B cell (primary cell): ENCODE data around the gene SLC13A3. TPM values are rescaled to one million over a fixed set of nuclear protein-coding genes. Genes with fewer than 3 reads are reported as not detected.

Experiments used
- ATAC-seq: fragments of 200-7000 bp; cut with Tn5 transposase; one replicate; pipeline ENCODE4 v1.10.0; 2021; ENCODE audit warnings: low read depth, mild to moderate bottlenecking, moderate number of reproducible peaks, moderate library complexity
- CTCF ChIA-PET: fragments of 350-600 bp; sonication (Branson Sonifier 250); formaldehyde crosslinking; loops from one replicate; lab custom pipeline; 2021; ENCODE audit warnings: antibody characterized with exemption, inconsistent platforms; lab: Charles Lee
- POLR2A ChIA-PET: fragments of 350-600 bp; sonication (Branson Sonifier 250); formaldehyde crosslinking; loops from one replicate; lab custom pipeline; 2021; ENCODE audit warnings: antibody characterized with exemption; lab: Charles Lee
- DNase-seq: peaks from one replicate; pipeline ENCODE4 v3.0.0; 2013
- H2AFZ ChIP-seq: 2 replicates; pipeline ENCODE4 v1.6.1; 2012; ENCODE audit warnings: mild to moderate bottlenecking, low read depth, low read length; ENCODE audit not compliant: insufficient read depth, poor library complexity, severe bottlenecking
- H3K27ac ChIP-seq, 2 donors: 1 replicate in 1 of 2; 2 replicates in 1 of 2; pipeline ENCODE4 v1.5.1; 2012 to 2013; ENCODE audit warnings: low read length in 2 of 2, mild to moderate bottlenecking in 2 of 2, moderate library complexity in 1 of 2
- H3K27me3 ChIP-seq, 4 experiments: fragments of 200-600 bp in 1 of 4; sonication (generic) in 1 of 4; replicated peaks in 1 of 4; 1 replicate in 2 of 4; 2 replicates in 2 of 4; pipeline versions ENCODE4 v1.6.1 to v1.7.0; 2013 to 2016; ENCODE audit warnings: low read length in 3 of 4, mild to moderate bottlenecking in 2 of 4, mixed read lengths in 1 of 4, moderate library complexity in 1 of 4; ENCODE audit not compliant: insufficient read depth in 4 of 4, control insufficient read depth in 3 of 4; ENCODE audit errors: control extremely low read depth in 1 of 4
- H3K36me3 ChIP-seq, 2 experiments: replicated peaks in 1 of 2; 1 replicate in 1 of 2; 2 replicates in 1 of 2; pipeline versions ENCODE4 v1.6.1 to v1.7.1; 2013; ENCODE audit warnings: low read length in 1 of 2; ENCODE audit not compliant: insufficient read depth in 2 of 2, control insufficient read depth in 1 of 2; ENCODE audit errors: control extremely low read depth in 1 of 2, extremely low read depth in 1 of 2
- H3K4me1 ChIP-seq, 2 donors: fragments of 200-600 bp in 1 of 2; sonication (generic) in 1 of 2; 1 replicate in 1 of 2; 2 replicates in 1 of 2; pipeline versions ENCODE4 v1.5.1 to v1.6.1; 2013 to 2017; ENCODE audit warnings: low read length in 2 of 2; ENCODE audit not compliant: control insufficient read depth in 2 of 2, insufficient read depth in 2 of 2
- H3K4me2 ChIP-seq: replicated peaks from 2 replicates; pipeline ENCODE3; 2012; ENCODE audit warnings: mild to moderate bottlenecking, low read depth, low read length; ENCODE audit not compliant: poor library complexity, severe bottlenecking
- H3K4me3 ChIP-seq, 5 experiments: fragments of 200-600 bp in 1 of 5; sonication (generic) in 1 of 5; 1 replicate in 3 of 5; 2 replicates in 2 of 5; pipeline versions ENCODE4 v1.5.1 to v1.7.0; 2011 to 2016; ENCODE audit warnings: low read length in 4 of 5, mild to moderate bottlenecking in 4 of 5, low read depth in 2 of 5, control low read depth in 1 of 5, moderate library complexity in 1 of 5; ENCODE audit not compliant: insufficient read depth in 1 of 5; ENCODE audit errors: control extremely low read depth in 1 of 5, extremely low read depth in 1 of 5
- H3K79me2 ChIP-seq: fragments of 200-600 bp; sonication (generic); one replicate; pipeline ENCODE4 v1.6.0; 2016; ENCODE audit warnings: low read length; ENCODE audit not compliant: control insufficient read depth, insufficient read depth
- H3K9ac ChIP-seq: fragments of 200-600 bp; sonication (generic); 2 replicates; pipeline ENCODE4 v1.6.1; 2017; ENCODE audit warnings: mild to moderate bottlenecking, low read length, moderate library complexity
- H3K9me3 ChIP-seq, 3 donors: one replicate each; pipeline versions ENCODE4 v1.6.1 to v1.7.1; 2013; ENCODE audit warnings: low read length in 2 of 3; ENCODE audit not compliant: control insufficient read depth in 2 of 3, insufficient read depth in 1 of 3; ENCODE audit errors: control extremely low read depth in 1 of 3
- H4K20me1 ChIP-seq: 2 replicates; pipeline ENCODE4 v1.6.0; 2012; ENCODE audit warnings: mild to moderate bottlenecking, low read length; ENCODE audit not compliant: insufficient read depth, control insufficient read depth, poor library complexity, severe bottlenecking
- H3K27ac Mint-ChIP-seq: one replicate; pipeline ENCODE4 v1.8.0; 2021; ENCODE audit warnings: mixed read lengths
- H3K27me3 Mint-ChIP-seq: one replicate; pipeline ENCODE4 v1.8.0; 2021; ENCODE audit warnings: mixed read lengths
- H3K4me1 Mint-ChIP-seq: one replicate; pipeline ENCODE4 v1.8.0; 2021; ENCODE audit warnings: mixed read lengths
- H3K4me3 Mint-ChIP-seq: one replicate; pipeline ENCODE4 v1.8.0; 2021; ENCODE audit warnings: mixed read lengths
- H3K9me3 Mint-ChIP-seq: one replicate; pipeline ENCODE4 v1.8.0; 2022; ENCODE audit warnings: mixed read lengths; ENCODE audit not compliant: insufficient read depth
- CTCF ChIP-seq: fragments of 200-600 bp; IDR thresholded peaks from one replicate; pipeline ENCODE4 v1.8.0; 2022; ENCODE audit warnings: antibody characterized with exemption, mild to moderate bottlenecking
- EZH2 ChIP-seq: IDR thresholded peaks from 2 replicates; pipeline ENCODE4 v1.6.1; 2012; ENCODE audit warnings: borderline replicate concordance, low read depth, mild to moderate bottlenecking, moderate library complexity, low read length; ENCODE audit not compliant: insufficient read depth, poor library complexity, severe bottlenecking
- WGBS: methylation state at CpG from one replicate; pipeline ENCODE4 v1.1.5; 2013; ENCODE audit warnings: missing lambda C conversion rate; ENCODE audit not compliant: insufficient coverage; 5-methylcytosine and 5-hydroxymethylcytosine counted together
- intact Hi-C: fragments of 100-400 bp; cut with micrococcal nuclease; formaldehyde crosslinking; loops from one replicate; pipeline ENCODE4 v1.10.0; 2022
- polyA plus RNA-seq: library from polyadenylated mRNA; depleted of rRNA; stranded (reverse); fragments of >200 nt; gene quantifications from 2 replicates; pipeline ENCODE4 v1.2.3, GENCODE V29; 2012
- total RNA-seq, 2 donors: library from RNA; stranded (reverse); fragments of 120-200 nt in 1 of 2; gene quantifications; 1 replicate in 1 of 2; 2 replicates in 1 of 2; pipeline versions ENCODE4 v1.2.3 to v1.2.4, GENCODE V29; 2013 to 2022

SLC13A3 gene
- total and polyA plus RNA-seq, 2 donors (not counting 1 experiment from before 2014, with no cell fraction given), result 0.09 to 0.20 TPM

- peaks cover 0 to 8% (median under 1%) of the 10 kb centered on the region in 4 experiments for H3K27me3 ChIP-seq
- TF ChIP-seq EZH2 (no peak), CTCF (no peak)
- no peaks in the 10 kb centered on the region for H3K4me1 ChIP-seq
- H3K9me3 ChIP-seq, result no peaks in the 10 kb centered on the region
- Mint-ChIP-seq H3K27ac (no peak overlapping the region), H3K9me3 (no peaks in the 10 kb centered on the region), H3K27me3 (peaks cover 45% of the 10 kb centered on the region), H3K4me3 (no peak overlapping the region), H3K4me1 (no peaks in the 10 kb centered on the region)
- ChIA-PET POLR2A (no interaction called here), CTCF (no interaction called here)
- no peak overlapping the region for H3K4me3 ChIP-seq
- ATAC-seq (no peak), DNase-seq (no peak)
- no peaks in the 10 kb centered on the region for H4K20me1 ChIP-seq
- 100% methylated on average over 2 of the region's 3 CpGs for WGBS
- H3K79me2 ChIP-seq, result no peaks in the 10 kb centered on the region
- H3K4me2 ChIP-seq, result no peak overlapping the region
- no peaks in the 10 kb centered on the region for H3K36me3 ChIP-seq
- H2AFZ ChIP-seq, result no peak overlapping the region
- H3K9ac ChIP-seq, result no peak overlapping the region
- intact Hi-C loops, result no loop called here
- H3K27ac ChIP-seq, result no peak overlapping the region
These were observed 11.7 kb downstream of the SLC13A3 start for GRCh38 chr20:46639587-46639986.

- ChIA-PET CTCF (no interaction called here), POLR2A (no interaction called here)
- Histone ChIP-seq H3K4me1 (no peaks in the 10 kb centered on the region), H3K4me2 (no peak overlapping the region), H3K9me3 (no peaks in the 10 kb centered on the region), H3K79me2 (no peaks in the 10 kb centered on the region), H4K20me1 (no peaks in the 10 kb centered on the region), H3K4me3 (no peak overlapping the region), H3K36me3 (no peaks in the 10 kb centered on the region), H2AFZ (no peak overlapping the region), H3K27me3 (peaks cover 0 to 8% (median 3%) of the 10 kb centered on the region in 4 experiments), H3K27ac (no peak overlapping the region), H3K9ac (no peak overlapping the region)
- Mint-ChIP-seq H3K4me3 (no peak overlapping the region), H3K27ac (no peak overlapping the region), H3K9me3 (no peaks in the 10 kb centered on the region), H3K27me3 (peaks cover 47% of the 10 kb centered on the region), H3K4me1 (no peaks in the 10 kb centered on the region)
- TF ChIP-seq EZH2, result no peak
- TF ChIP-seq CTCF, result no peak
- WGBS, result 95% methylated on average over 4 of the region's 4 CpGs
- DNase-seq, result no peak
- intact Hi-C loops, result no loop called here
- ATAC-seq, result no peak
These were observed 12.4 kb downstream of the SLC13A3 start for GRCh38 chr20:46638898-46639274.
